K562 (cell line): ENCODE data around the gene NKX2-8. TPM values are rescaled to one million over a fixed set of nuclear protein-coding genes. Genes with fewer than 3 reads are reported as not detected.

Experiments used
- CHCHD3 ChIP-seq: fragments of 250-450 bp; sonication (Bioruptor Pico); IDR thresholded peaks from 2 replicates; pipeline ENCODE4 v2.1.2; 2022; ENCODE audit warnings: mild to moderate bottlenecking
- E4F1 ChIP-seq: fragments of 250-450 bp; sonication (Bioruptor Pico); IDR thresholded peaks from 2 replicates; pipeline ENCODE4 v1.5.0; 2021; ENCODE audit warnings: mild to moderate bottlenecking, borderline replicate concordance
- GTF2E2 ChIP-seq: fragments of 200-800 bp; sonication (Bioruptor generic); IDR thresholded peaks from 2 replicates; pipeline ENCODE4 v1.6.1; 2016; ENCODE audit warnings: missing genetic modification characterization, missing compliant biosample characterization
- PREB ChIP-seq: sonication (generic); formaldehyde crosslinking; IDR thresholded peaks from 2 replicates; pipeline ENCODE4 v1.8.1; 2023; ENCODE audit warnings: mild to moderate bottlenecking, missing genetic modification reagents
- RAD21 ChIP-seq, 2 experiments: fragments of 250-450 bp in 1 of 2; fragments of 450-650 bp in 1 of 2; sonication (Bioruptor Pico) in 1 of 2; formaldehyde crosslinking in 1 of 2; IDR thresholded peaks in 1 of 2; conservative IDR thresholded peaks in 1 of 2; 2 replicates each; pipeline versions ENCODE4 v1.4.0 to v1.8.0; 2020 to 2022; ENCODE audit warnings: mild to moderate bottlenecking in 2 of 2, moderate library complexity in 1 of 2
- REST ChIP-seq, 2 experiments: fragments of 450-650 bp; formaldehyde crosslinking in 1 of 2; IDR thresholded peaks; 2 replicates each; pipeline versions ENCODE4 v1.4.0 to v1.6.1; 2014 to 2020; ENCODE audit warnings: mild to moderate bottlenecking in 2 of 2, borderline replicate concordance in 1 of 2, low read depth in 1 of 2
- SRSF9 ChIP-seq: fragments of 200-400 bp; formaldehyde crosslinking; IDR thresholded peaks from 2 replicates; pipeline ENCODE4 v1.6.1; 2017; ENCODE audit warnings: low read depth, low read length, borderline replicate concordance
- ZNF384 ChIP-seq: IDR thresholded peaks from 2 replicates; pipeline ENCODE4 v1.6.1; 2012; ENCODE audit warnings: low read depth, low read length, improper control_type of control experiment
- polyA plus RNA-seq, 8 experiments: library from polyadenylated mRNA; depleted of rRNA in 4 of 8; stranded (reverse) in 5 of 8; unstranded in 3 of 8; fragments of >200 nt; fragmentation: Nextera tagmentation in 2 of 8; fragmentation: Illumina TruSeq in 1 of 8; extraction: Ambion mirVana in 2 of 8; extraction: Trizol in 1 of 8; gene quantifications; 2 replicates each; pipeline versions ENCODE4 v1.2.1 to v1.2.3, GENCODE V29; 2011 to 2014; ENCODE audit warnings: inconsistent platforms in 1 of 8, missing spikeins in 1 of 8
- total RNA-seq, 7 experiments: library from RNA; depleted of rRNA in 6 of 7; stranded (reverse); fragments of >200 nt in 6 of 7; fragmentation: Illumina TruSeq in 2 of 7; extraction: Trizol in 2 of 7; gene quantifications; 2 replicates each; pipeline versions ENCODE4 v1.2.1 to v1.2.3, GENCODE V29; 2011 to 2021; ENCODE audit warnings: low replicate concordance in 1 of 7

The NKX2-8 gene
- total and polyA plus RNA-seq, 9 of the 15 experiments (the other 6 are each of a cell fraction or from before 2014, with no cell fraction given), result not detected

GRCh38 chr14:36553656-36554260 lies 28.7 kb downstream of the NKX2-8 start (continued):
- TF ChIP-seq GTF2E2 (tag) (no peak), ZNF384 (peak; percentile 98), E4F1 (CRISPR knock-in tag) (no peak), PREB (CRISPR knock-in tag) (no peak), CHCHD3 (CRISPR knock-in tag) (no peak), SRSF9 (no peak), REST (IDR thresholded peaks at IDR 0.05; ENCODE audit: borderline replicate concordance) (peak; percentile 23; the same call in 1 of the 2 replicates), REST (CRISPR knock-in tag; IDR thresholded peaks at IDR 0.05; ENCODE audit: low read depth) (no peak), RAD21 (CRISPR knock-in tag; conservative IDR thresholded peaks at IDR 0.05 in 1 of 2, IDR thresholded peaks at IDR 0.05 in 1 of 2) (peak in 1 of 2 experiments; percentile 42; a peak in 3 of 4 replicates)
